Fibroblast of mammary gland (primary cell): ENCODE data around the gene DENND2A.
A peak's percentile ranks its signal among the peaks of the same experiment; 100 is the strongest.

Source experiments
- DNase-seq: peaks from one replicate; pipeline ENCODE4 v3.0.0-alpha.2; 2010; ENCODE audit warnings: low read depth
- H3K4me3 ChIP-seq: 2 replicates; pipeline ENCODE4 v1.5.1; 2011; ENCODE audit warnings: low read depth, mild to moderate bottlenecking, low read length, moderate library complexity; ENCODE audit not compliant: control insufficient read depth
- CTCF ChIP-seq: conservative IDR thresholded peaks from 2 replicates; pipeline ENCODE4 v1.5.1; 2011; ENCODE audit warnings: low read depth, low read length, inconsistent platforms; ENCODE audit not compliant: control insufficient read depth, insufficient read depth

The DENND2A gene

GRCh38 chr7:140542228-140542603 is 98.4 kb downstream of the DENND2A start:
- peak; percentile 68 for DNase-seq
- TF ChIP-seq CTCF, result no peak
- peak overlapping the region; percentile 37 for H3K4me3 ChIP-seq

GRCh38 chr7:140541513-140542227 is 98.9 kb downstream of the DENND2A start:
- TF ChIP-seq CTCF, result no peak
- DNase-seq, result peak; percentile 95
- H3K4me3 ChIP-seq, result peak overlapping the region; percentile 37

- no peak for DNase-seq
- H3K4me3 ChIP-seq, result no peak overlapping the region
- TF ChIP-seq CTCF, result no peak
Measured at GRCh38 chr7:140541176-140541512, 99.5 kb downstream of the DENND2A start.

- no peak for DNase-seq
- TF ChIP-seq CTCF, result no peak
- H3K4me3 ChIP-seq, result no peak overlapping the region
Measured at GRCh38 chr7:140540136-140540777, 100.4 kb downstream of the DENND2A start.

- no peak for TF ChIP-seq CTCF
- no peak for DNase-seq
- no peak overlapping the region for H3K4me3 ChIP-seq
Measured at GRCh38 chr7:140539461-140539860, 101.2 kb downstream of the DENND2A start.

GRCh38 chr7:140537750-140538482 is 102.7 kb downstream of the DENND2A start:
- no peak for DNase-seq

More at GRCh38 chr7:140537750-140538482, 102.7 kb downstream of the DENND2A start:
- no peak for TF ChIP-seq CTCF
- H3K4me3 ChIP-seq, result no peak overlapping the region
